Measurements from ENCODE around the gene ULK1.
"Not testable (repeated sequence)": the region's sequence is repeated elsewhere in the genome, so short reads cannot be mapped to it uniquely, and the experiment has no call there.

ULK1 gene

DNA sequence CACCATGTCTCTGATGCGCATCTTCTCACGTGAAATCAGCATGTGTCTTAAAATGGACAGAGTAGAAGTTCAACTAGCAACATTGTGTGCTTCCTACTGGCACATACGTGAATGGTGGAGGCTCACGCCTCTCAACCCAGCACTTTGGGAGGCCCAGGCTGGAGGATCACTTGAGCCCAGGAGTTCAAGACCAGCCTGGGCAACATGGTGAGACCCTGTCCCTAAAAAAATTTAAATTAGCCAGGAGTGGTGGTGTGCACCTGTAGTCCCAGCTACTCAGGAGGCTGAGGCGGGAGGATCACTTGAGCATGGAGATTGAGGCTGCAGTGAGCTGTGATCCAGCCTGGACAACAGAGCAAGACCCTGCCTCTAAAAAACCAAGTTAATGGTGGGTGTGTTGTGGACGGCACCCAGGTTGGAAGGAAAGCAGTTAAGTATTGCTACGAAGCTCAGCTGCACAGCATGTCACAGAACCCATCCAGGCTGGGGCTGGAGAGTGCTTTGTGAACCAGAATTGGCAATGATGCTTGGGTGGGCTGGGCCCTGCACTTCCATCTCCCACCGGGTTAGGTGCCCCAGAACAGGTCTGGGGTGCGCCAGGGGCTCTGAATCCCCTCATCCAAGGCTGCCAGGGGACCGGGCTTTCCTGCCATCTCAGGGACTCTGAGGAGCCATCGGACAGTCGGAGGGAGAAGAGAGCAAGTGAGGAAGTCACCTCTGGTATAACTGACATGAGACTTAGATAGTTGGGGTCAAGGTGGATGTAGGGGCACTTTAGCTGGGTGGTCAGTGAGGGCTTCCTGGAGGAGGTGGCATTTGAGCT is 33.0 kb upstream of the ULK1 start:
- in situ Hi-C loops (cut with MboI; ENCODE audit: low sequenced_read_pairs) = no loop called here

GRCh38 chr12:131862084-131862441 is 32.4 kb upstream of the ULK1 start:
- in situ Hi-C loops (cut with MboI; ENCODE audit: low sequenced_read_pairs) = no loop called here

DNA sequence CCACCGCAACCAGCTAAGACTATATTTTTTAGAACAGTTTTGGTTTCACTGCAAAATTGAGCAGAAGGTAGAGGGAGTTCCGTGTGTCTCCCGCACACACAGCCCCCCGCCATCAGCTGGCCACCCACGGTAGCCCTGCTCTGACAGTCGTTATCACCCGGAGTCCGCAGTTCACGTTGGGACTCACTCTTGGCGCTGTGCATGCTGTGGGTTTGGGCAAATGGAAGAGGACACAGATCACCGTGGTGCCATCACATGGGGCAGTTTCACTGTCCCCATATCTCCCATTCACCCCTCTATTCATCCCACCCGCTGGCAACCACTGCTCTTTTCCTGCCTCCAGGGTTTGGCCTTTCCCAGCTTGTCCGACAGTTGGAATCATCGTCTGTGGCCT is 31.8 kb upstream of the ULK1 start:
- in situ Hi-C loops (cut with MboI; ENCODE audit: low sequenced_read_pairs) = no loop called here

- in situ Hi-C loops (cut with MboI; ENCODE audit: low sequenced_read_pairs) = no loop called here
These were observed 31.3 kb upstream of the ULK1 start for GRCh38 chr12:131862994-131863710.

GRCh38 chr12:131863711-131864396 is 30.6 kb upstream of the ULK1 start:
- in situ Hi-C loops (cut with MboI; ENCODE audit: low sequenced_read_pairs) = no loop called here

GRCh38 chr12:131864469-131864868 is 30.0 kb upstream of the ULK1 start:
- in situ Hi-C loops (cut with MboI; ENCODE audit: low sequenced_read_pairs) = no loop called here

DNA sequence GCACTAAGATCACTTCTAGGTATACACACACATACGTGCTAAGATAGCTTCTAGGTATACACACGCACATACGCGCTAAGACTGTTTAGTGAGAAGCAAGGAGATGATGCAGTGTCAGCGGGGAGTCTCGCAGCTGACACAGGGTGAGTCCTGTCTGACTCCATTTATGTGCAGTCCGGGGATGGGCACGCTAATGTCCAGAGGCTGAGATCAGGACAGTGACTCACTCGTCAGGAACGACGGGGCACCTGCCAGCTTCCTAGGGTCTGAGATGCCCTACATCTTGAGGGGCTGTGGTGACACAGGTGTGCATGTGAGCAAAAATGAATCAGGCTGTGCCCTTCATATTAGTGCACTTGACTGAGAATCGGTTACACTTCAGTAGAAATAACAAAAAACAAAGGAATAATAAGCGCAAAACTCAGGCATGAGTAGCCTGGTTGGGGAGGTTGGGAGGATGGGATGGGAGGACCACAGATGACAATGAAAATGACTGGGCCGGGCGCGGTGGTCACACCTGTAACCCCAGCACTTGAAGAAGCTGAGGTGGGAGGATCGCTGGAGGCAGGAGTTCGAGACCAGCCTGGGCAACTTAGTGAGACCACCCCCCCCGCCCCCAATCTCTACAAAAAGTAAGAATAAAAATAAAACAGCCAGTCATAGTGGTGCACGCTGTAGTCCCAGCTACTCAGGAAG is 29.1 kb upstream of the ULK1 start:
- in situ Hi-C loops (cut with MboI; ENCODE audit: low sequenced_read_pairs) = no loop called here

- in situ Hi-C loops (cut with MboI; ENCODE audit: low sequenced_read_pairs) = no loop called here
These were observed 27.0 kb upstream of the ULK1 start for GRCh38 chr12:131867471-131867870.

DNA sequence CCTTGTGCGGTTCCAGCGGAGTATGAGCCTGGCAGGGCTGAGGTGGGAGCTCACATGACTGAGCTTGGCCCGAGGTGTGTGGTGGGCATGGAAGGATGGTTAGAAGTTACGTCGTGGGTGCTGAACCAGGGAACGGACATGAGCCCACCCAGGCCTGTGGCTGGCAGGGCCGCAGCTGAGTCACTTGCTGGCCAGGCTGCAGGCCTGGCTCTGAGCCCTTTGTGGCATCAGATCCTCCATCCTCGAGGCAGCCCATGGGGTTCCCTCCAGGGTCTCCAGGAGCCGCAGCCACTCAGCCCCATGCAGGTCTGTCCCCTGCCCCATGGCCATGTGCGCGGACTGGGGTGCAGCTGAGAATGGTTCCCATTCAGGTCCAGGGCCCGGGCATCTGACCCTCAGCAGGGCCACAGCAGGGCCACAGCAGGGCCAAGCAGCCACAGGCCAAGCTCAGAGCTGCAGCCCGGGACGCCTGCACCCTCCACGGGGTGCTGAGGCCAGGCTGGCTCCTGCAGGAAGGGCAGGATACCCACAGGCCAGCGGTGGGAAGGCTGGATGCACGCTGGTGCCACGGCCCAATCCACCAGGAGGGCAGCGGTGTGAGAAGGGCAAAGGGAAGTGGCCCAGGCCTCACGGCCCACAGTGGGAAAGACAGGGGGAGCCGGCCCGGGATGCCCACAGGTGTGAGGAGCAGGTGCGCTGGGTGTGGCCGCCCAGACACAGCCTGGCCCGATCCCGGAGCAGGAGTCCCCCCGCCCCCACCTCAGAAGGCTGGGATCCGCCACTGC is 26.3 kb upstream of the ULK1 start:
- in situ Hi-C loops (cut with MboI; ENCODE audit: low sequenced_read_pairs) = no loop called here

GRCh38 chr12:131869871-131870418 is 24.5 kb upstream of the ULK1 start:
- in situ Hi-C loops (cut with MboI; ENCODE audit: low sequenced_read_pairs) = no loop called here

DNA sequence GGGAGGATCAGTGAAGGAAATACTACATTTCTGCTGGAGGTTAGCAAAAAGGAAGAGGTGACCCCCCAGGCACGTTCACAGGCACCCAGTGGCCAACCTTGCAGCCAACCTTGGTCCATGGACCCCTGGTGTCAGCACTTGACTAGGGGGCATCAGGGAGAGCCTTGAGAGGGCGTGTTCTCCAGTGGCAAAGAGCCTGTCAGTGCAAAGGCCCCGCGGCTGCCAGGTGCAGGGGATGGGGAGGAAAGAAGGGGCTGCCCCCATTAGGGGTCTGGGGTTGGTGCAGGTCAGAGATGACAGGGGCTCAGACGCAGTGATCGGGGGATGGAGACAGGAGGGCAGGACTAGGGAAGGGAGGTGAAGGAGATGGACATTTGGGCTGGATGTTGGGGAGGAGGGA is 22.7 kb upstream of the ULK1 start:
- in situ Hi-C loops (cut with MboI; ENCODE audit: low sequenced_read_pairs) = no loop called here

DNA sequence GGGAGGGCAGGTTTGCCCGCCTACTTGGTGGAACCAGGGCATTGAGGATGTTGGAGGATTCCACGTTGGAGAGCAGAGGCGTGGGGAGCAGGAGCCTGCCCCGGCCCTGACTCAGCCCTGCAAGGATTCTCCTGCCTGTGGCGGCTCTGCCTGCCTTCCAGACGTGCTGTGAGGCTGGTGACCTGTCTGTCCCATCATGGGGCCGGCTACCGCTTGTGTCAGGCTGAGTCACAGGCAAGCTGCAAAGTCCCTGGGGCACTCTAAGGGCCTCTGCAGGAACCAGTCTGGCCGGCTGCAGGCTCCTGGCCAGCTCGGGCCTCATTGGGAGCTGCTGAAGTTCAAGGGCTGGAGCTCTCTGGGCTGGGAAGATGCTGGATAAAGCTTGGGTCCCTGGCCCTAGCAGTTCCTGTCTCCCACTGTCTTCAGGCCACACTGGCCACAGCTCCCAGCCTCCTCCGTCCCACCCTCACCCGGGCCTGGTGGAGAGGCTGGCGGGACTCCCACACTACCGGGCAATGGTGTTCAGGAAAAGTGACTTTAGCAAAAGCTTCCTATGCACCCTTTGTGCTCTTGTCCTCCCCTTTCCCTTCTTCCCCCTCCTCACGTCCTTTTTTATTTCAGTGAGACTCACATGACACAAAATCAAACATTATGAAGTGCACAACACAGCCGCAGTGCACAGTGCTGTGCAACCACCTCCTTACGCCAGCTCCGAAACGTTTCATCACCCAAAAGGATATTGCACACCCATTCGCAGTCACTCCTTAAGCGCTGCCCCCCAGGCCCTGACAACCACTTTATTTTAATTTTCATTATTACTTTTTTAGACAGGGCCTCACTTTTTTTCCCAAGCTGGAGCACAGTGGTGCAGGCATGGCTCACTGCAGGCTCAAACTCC is 22.0 kb upstream of the ULK1 start:
- in situ Hi-C loops (cut with MboI; ENCODE audit: low sequenced_read_pairs) = no loop called here

DNA sequence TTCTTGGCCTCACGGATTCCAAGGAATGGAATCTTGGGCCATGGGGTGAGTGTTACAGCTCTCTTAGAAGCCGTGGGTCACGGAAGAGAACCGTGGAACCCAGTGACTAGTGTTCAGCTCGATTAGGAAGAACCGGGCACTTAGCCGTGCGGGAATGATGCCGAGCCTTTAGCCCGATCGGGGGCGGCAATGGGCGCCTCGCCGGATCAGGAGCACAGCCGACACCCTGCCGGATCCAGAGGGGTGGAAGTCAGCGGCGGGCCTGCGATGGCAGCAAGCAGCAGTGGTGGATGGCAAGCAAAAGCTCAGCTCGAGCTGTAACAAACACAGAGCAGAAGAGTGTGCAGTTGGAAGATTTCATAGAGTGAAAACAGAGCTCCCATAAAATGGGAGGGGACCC is 21.1 kb upstream of the ULK1 start:
- in situ Hi-C loops (cut with MboI; ENCODE audit: low sequenced_read_pairs) = no loop called here

GRCh38 chr12:131874972-131875371 is 19.4 kb upstream of the ULK1 start:
- in situ Hi-C loops (cut with MboI; ENCODE audit: low sequenced_read_pairs) = not testable (repeated sequence)

DNA sequence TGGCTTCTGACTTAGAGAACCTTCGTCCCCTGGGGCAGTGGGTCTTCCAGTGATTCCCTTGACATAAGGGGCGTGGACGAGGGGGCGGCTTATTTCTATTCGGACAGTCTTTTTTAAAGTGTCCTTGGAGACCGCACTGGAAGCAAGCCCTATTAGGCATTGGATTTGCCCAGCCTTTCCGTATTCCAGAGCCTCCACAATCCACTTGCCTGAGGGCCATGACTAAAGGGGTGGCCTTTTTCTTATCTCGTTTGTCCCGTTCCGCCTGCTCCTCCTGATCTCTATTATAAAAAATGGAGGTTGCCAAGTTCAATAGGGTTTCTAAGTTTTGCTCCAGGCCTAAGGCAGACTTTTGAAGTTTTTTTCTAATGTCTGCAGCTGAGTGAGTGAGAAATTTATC is 17.2 kb upstream of the ULK1 start:
- in situ Hi-C loops (cut with MboI; ENCODE audit: low sequenced_read_pairs) = not testable (repeated sequence)

GRCh38 chr12:131878436-131878835 is 16.0 kb upstream of the ULK1 start:
- in situ Hi-C loops (cut with MboI; ENCODE audit: low sequenced_read_pairs) = not testable (repeated sequence)

- in situ Hi-C loops (cut with MboI; ENCODE audit: low sequenced_read_pairs) = no loop called here
These were observed 11.5 kb upstream of the ULK1 start for GRCh38 chr12:131882804-131883520.

- in situ Hi-C loops (cut with MboI; ENCODE audit: low sequenced_read_pairs) = no loop called here
These were observed 10.9 kb upstream of the ULK1 start for GRCh38 chr12:131883521-131883900.

GRCh38 chr12:131885076-131885475 is 9.3 kb upstream of the ULK1 start:
- in situ Hi-C loops (cut with MboI; ENCODE audit: low sequenced_read_pairs) = not testable (repeated sequence)
